WTC11 (cell line): Measurements from ENCODE around the gene TMTC3. TPM values are rescaled to one million over a fixed set of nuclear protein-coding genes. Genes with fewer than 3 reads are reported as not detected.
"Not testable (repeated sequence)": the region's sequence is repeated elsewhere in the genome, so short reads cannot be mapped to it uniquely, and the experiment has no call there.

Source experiments
- ATAC-seq: fragments of 200-7000 bp; cut with Tn5 transposase; 2 replicates; pipeline ENCODE4 v1.10.0; 2021; ENCODE audit warnings: mild to moderate bottlenecking, moderate library complexity
- CTCF ChIA-PET: fragments of 300-600 bp; sonication (Branson Sonifier 250); formaldehyde crosslinking; loops from one replicate; lab custom pipeline; 2021; ENCODE audit warnings: antibody characterized with exemption; lab: Charles Lee
- POLR2A ChIA-PET: fragments of 350-600 bp; sonication (Branson Sonifier 250); formaldehyde crosslinking; loops from one replicate; lab custom pipeline; 2021; ENCODE audit warnings: antibody characterized with exemption; lab: Charles Lee
- DNase-seq: peaks from one replicate; pipeline ENCODE4 v3.0.0; 2021; ENCODE audit warnings: low spot score
- H3K27ac Mint-ChIP-seq: 2 replicates; pipeline ENCODE4 v1.8.0; 2021; ENCODE audit warnings: mixed read lengths
- H3K27me3 Mint-ChIP-seq: 2 replicates; pipeline ENCODE4 v1.8.0; 2021; ENCODE audit warnings: low read depth, mild to moderate bottlenecking, moderate library complexity, mixed read lengths
- H3K36me3 Mint-ChIP-seq: 2 replicates; pipeline ENCODE4 v1.8.0; 2021; ENCODE audit warnings: mixed read lengths
- H3K4me1 Mint-ChIP-seq: 2 replicates; pipeline ENCODE4 v1.8.0; 2022; ENCODE audit warnings: mixed read lengths
- H3K4me3 Mint-ChIP-seq: 2 replicates; pipeline ENCODE4 v1.8.0; 2021; ENCODE audit warnings: mild to moderate bottlenecking, moderate library complexity, mixed read lengths
- H3K9me3 Mint-ChIP-seq: 2 replicates; pipeline ENCODE4 v1.8.0; 2021; ENCODE audit warnings: mixed read lengths
- ATF1 ChIP-seq: sonication (generic); formaldehyde crosslinking; IDR thresholded peaks from 2 replicates; pipeline ENCODE4 v1.8.1; 2023; ENCODE audit warnings: mild to moderate bottlenecking, moderate library complexity, missing genetic modification reagents
- E2F4 ChIP-seq: sonication (generic); formaldehyde crosslinking; IDR thresholded peaks from 2 replicates; pipeline ENCODE4 v1.8.1; 2022; ENCODE audit warnings: low read depth, mild to moderate bottlenecking, moderate library complexity, missing genetic modification reagents, borderline replicate concordance
- ELF4 ChIP-seq: sonication (generic); formaldehyde crosslinking; IDR thresholded peaks from 2 replicates; pipeline ENCODE4 v1.8.1; 2022; ENCODE audit warnings: low read depth, mild to moderate bottlenecking, moderate library complexity, missing genetic modification reagents
- ESRRA ChIP-seq: sonication (generic); formaldehyde crosslinking; IDR thresholded peaks from 2 replicates; pipeline ENCODE4 v1.8.1; 2022; ENCODE audit warnings: mild to moderate bottlenecking, missing genetic modification reagents, borderline replicate concordance
- ETV6 ChIP-seq: sonication (generic); formaldehyde crosslinking; IDR thresholded peaks from 2 replicates; pipeline ENCODE4 v1.8.1; 2022; ENCODE audit warnings: mild to moderate bottlenecking, missing genetic modification reagents
- FOXP1 ChIP-seq: sonication (generic); formaldehyde crosslinking; IDR thresholded peaks from 2 replicates; pipeline ENCODE4 v1.8.0; 2022; ENCODE audit warnings: missing genetic modification reagents, mild to moderate bottlenecking, moderate library complexity, borderline replicate concordance
- GTF2I ChIP-seq: fragments of 250-450 bp; sonication (Bioruptor Pico); conservative IDR thresholded peaks from 2 replicates; pipeline ENCODE4 v1.4.0; 2021; ENCODE audit warnings: mild to moderate bottlenecking
- HMGA2 ChIP-seq: fragments of 250-450 bp; sonication (Bioruptor Pico); IDR thresholded peaks from 2 replicates; pipeline ENCODE4 v1.4.0; 2021; ENCODE audit warnings: mild to moderate bottlenecking, moderate library complexity
- IRF1 ChIP-seq: sonication (generic); formaldehyde crosslinking; IDR thresholded peaks from 2 replicates; pipeline ENCODE4 v1.8.0; 2023; ENCODE audit warnings: missing genetic modification reagents
- IRF2 ChIP-seq: sonication (generic); formaldehyde crosslinking; IDR thresholded peaks from 2 replicates; pipeline ENCODE4 v1.8.0; 2022; ENCODE audit warnings: low read depth, missing genetic modification reagents, borderline replicate concordance
- MYBL2 ChIP-seq: sonication (generic); formaldehyde crosslinking; IDR thresholded peaks from 2 replicates; pipeline ENCODE4 v1.8.1; 2023; ENCODE audit warnings: mild to moderate bottlenecking, moderate library complexity, missing genetic modification reagents
- NFE2L1 ChIP-seq: sonication (generic); formaldehyde crosslinking; IDR thresholded peaks from 2 replicates; pipeline ENCODE4 v1.8.1; 2023; ENCODE audit warnings: missing genetic modification reagents
- NFYB ChIP-seq: sonication (generic); formaldehyde crosslinking; conservative IDR thresholded peaks from 2 replicates; pipeline ENCODE4 v1.8.0; 2022; ENCODE audit warnings: low read depth, missing genetic modification reagents
- NR1H2 ChIP-seq: sonication (generic); formaldehyde crosslinking; IDR thresholded peaks from 2 replicates; pipeline ENCODE4 v1.9.0; 2021; ENCODE audit warnings: mild to moderate bottlenecking, moderate library complexity, missing genetic modification reagents
- NR2C2 ChIP-seq: sonication (generic); formaldehyde crosslinking; IDR thresholded peaks from 2 replicates; pipeline ENCODE4 v1.8.0; 2022; ENCODE audit warnings: mild to moderate bottlenecking, missing genetic modification reagents
- PREB ChIP-seq: sonication (generic); formaldehyde crosslinking; IDR thresholded peaks from 2 replicates; pipeline ENCODE4 v1.8.1; 2022; ENCODE audit warnings: mild to moderate bottlenecking, missing genetic modification reagents, moderate library complexity, borderline replicate concordance
- PRRX2 ChIP-seq: fragments of 250-450 bp; sonication (Bioruptor Pico); IDR thresholded peaks from 2 replicates; pipeline ENCODE4 v1.8.0; 2021; ENCODE audit warnings: mild to moderate bottlenecking
- RORB ChIP-seq: fragments of 250-450 bp; sonication (Bioruptor Pico); IDR thresholded peaks from 2 replicates; pipeline ENCODE4 v1.9.0; 2021; ENCODE audit warnings: mild to moderate bottlenecking
- SMAD3 ChIP-seq: sonication (generic); formaldehyde crosslinking; IDR thresholded peaks from 2 replicates; pipeline ENCODE4 v1.8.0; 2022; ENCODE audit warnings: missing genetic modification reagents, mild to moderate bottlenecking, borderline replicate concordance
- SMAD4 ChIP-seq: sonication (generic); formaldehyde crosslinking; IDR thresholded peaks from 2 replicates; pipeline ENCODE4 v1.8.0; 2022; ENCODE audit warnings: mild to moderate bottlenecking, missing genetic modification reagents
- SOX15 ChIP-seq: fragments of 250-450 bp; sonication (Bioruptor Pico); IDR thresholded peaks from 2 replicates; pipeline ENCODE4 v1.9.0; 2021; ENCODE audit warnings: mild to moderate bottlenecking
- TCF7 ChIP-seq: sonication (generic); formaldehyde crosslinking; IDR thresholded peaks from 2 replicates; pipeline ENCODE4 v1.8.0; 2022; ENCODE audit warnings: mild to moderate bottlenecking, low read depth, missing genetic modification reagents, moderate library complexity
- TP53 ChIP-seq: sonication (generic); formaldehyde crosslinking; IDR thresholded peaks from 2 replicates; pipeline ENCODE4 v1.8.1; 2023; ENCODE audit warnings: mild to moderate bottlenecking, missing genetic modification reagents
- ZBTB21 ChIP-seq: sonication (generic); formaldehyde crosslinking; IDR thresholded peaks from 2 replicates; pipeline ENCODE4 v1.8.1; 2023; ENCODE audit warnings: mild to moderate bottlenecking, missing genetic modification reagents, borderline replicate concordance
- ZNF121 ChIP-seq: sonication (generic); formaldehyde crosslinking; IDR thresholded peaks from 2 replicates; pipeline ENCODE4 v1.8.0; 2023; ENCODE audit warnings: missing genetic modification reagents
- ZNF263 ChIP-seq: sonication (generic); formaldehyde crosslinking; IDR thresholded peaks from 2 replicates; pipeline ENCODE4 v1.8.1; 2022; ENCODE audit warnings: low read depth, mild to moderate bottlenecking, moderate library complexity, missing genetic modification reagents
- ZNF423 ChIP-seq: fragments of 250-450 bp; sonication (Bioruptor Pico); IDR thresholded peaks from 2 replicates; pipeline ENCODE4 v2.1.2; 2022; ENCODE audit warnings: mild to moderate bottlenecking, moderate library complexity
- ZSCAN18 ChIP-seq: fragments of 250-450 bp; sonication (Bioruptor Pico); IDR thresholded peaks from 2 replicates; pipeline ENCODE4 v2.1.2; 2022; ENCODE audit warnings: mild to moderate bottlenecking, moderate library complexity
- total RNA-seq: library from RNA; stranded (reverse); gene quantifications from 3 replicates; pipeline ENCODE4 v1.2.3, GENCODE V29; 2021

TMTC3 gene
- total RNA-seq, 1 experiment from 2014 or later = 38.8 TPM

- ATAC-seq = no peak
- ChIA-PET POLR2A (no interaction called here), CTCF (no interaction called here)
- H3K4me3 Mint-ChIP-seq = no peak overlapping the region
- H3K4me1 Mint-ChIP-seq = no peaks in the 10 kb centered on the region
- H3K36me3 Mint-ChIP-seq = no peaks in the 10 kb centered on the region
- no peaks in the 10 kb centered on the region for H3K27me3 Mint-ChIP-seq
- no peak overlapping the region for H3K27ac Mint-ChIP-seq
- TF ChIP-seq ZNF263 (CRISPR knock-in tag) (no peak), ZNF121 (peak; percentile 50; the same call in 1 of the 2 replicates)
- no peaks in the 10 kb centered on the region for H3K9me3 Mint-ChIP-seq
- DNase-seq = no peak
These were observed 15.0 kb upstream of the TMTC3 start for GRCh38 chr12:88127099-88127498.

- Mint-ChIP-seq H3K4me1 (no peaks in the 10 kb centered on the region), H3K27me3 (no peaks in the 10 kb centered on the region), H3K9me3 (no peaks in the 10 kb centered on the region), H3K36me3 (no peaks in the 10 kb centered on the region), H3K4me3 (no peak overlapping the region), H3K27ac (no peak overlapping the region)
- TF ChIP-seq RORB (CRISPR knock-in tag) = no peak
- no peak for TF ChIP-seq NFE2L1 (CRISPR knock-in tag)
- no peak for TF ChIP-seq SMAD3 (CRISPR knock-in tag)
- TF ChIP-seq SMAD4 (CRISPR knock-in tag) = no peak
- no peak for TF ChIP-seq ZSCAN18 (CRISPR knock-in tag)
- no peak for TF ChIP-seq PREB (CRISPR knock-in tag)
- no peak for TF ChIP-seq NR1H2 (CRISPR knock-in tag)
- TF ChIP-seq MYBL2 = no peak
- no peak for TF ChIP-seq ATF1 (CRISPR knock-in tag)
- TF ChIP-seq FOXP1 = no peak
- no peak for TF ChIP-seq ETV6
- TF ChIP-seq ELF4 (CRISPR knock-in tag) = no peak
- no peak for TF ChIP-seq NFYB (CRISPR knock-in tag)
- TF ChIP-seq IRF2 (CRISPR knock-in tag) = no peak
- no peak for TF ChIP-seq IRF1 (CRISPR knock-in tag)
- no peak for TF ChIP-seq GTF2I (CRISPR knock-in tag)
- TF ChIP-seq ESRRA (CRISPR knock-in tag) = no peak
- TF ChIP-seq NR2C2 (CRISPR knock-in tag) = no peak
- no peak for TF ChIP-seq ZNF423
- no peak for TF ChIP-seq E2F4 (CRISPR knock-in tag)
- ChIA-PET CTCF (no interaction called here), POLR2A (no interaction called here)
- no peak for ATAC-seq
- DNase-seq = no peak
These were observed 14.3 kb upstream of the TMTC3 start for GRCh38 chr12:88127855-88128254.

GRCh38 chr12:88132392-88132791, 9.7 kb upstream of the TMTC3 start:
- Mint-ChIP-seq H3K4me1 (no peaks in the 10 kb centered on the region), H3K4me3 (no peak overlapping the region), H3K9me3 (no peaks in the 10 kb centered on the region), H3K36me3 (peaks cover 5% of the 10 kb centered on the region), H3K27ac (no peak overlapping the region), H3K27me3 (no peaks in the 10 kb centered on the region)
- CTCF ChIA-PET = no interaction called here
- ATAC-seq (no peak), DNase-seq (no peak)
- POLR2A ChIA-PET = interaction anchor here (0.7 kb wide), 1 partner anchor 80 kb away, joined by 8 read pairs; no protein-coding TSS in a partner anchor
- TF ChIP-seq TCF7 (CRISPR knock-in tag) (no peak), TP53 (CRISPR knock-in tag) (no peak), SOX15 (CRISPR knock-in tag) (no peak), HMGA2 (CRISPR knock-in tag) (no peak), SMAD3 (CRISPR knock-in tag) (no peak), ZNF121 (no peak), PRRX2 (CRISPR knock-in tag) (no peak), ZBTB21 (no peak)

- H3K27me3 Mint-ChIP-seq, H3K9me3 Mint-ChIP-seq, H3K4me3 Mint-ChIP-seq, ATAC-seq, CTCF ChIA-PET, DNase-seq, POLR2A ChIA-PET, H3K27ac Mint-ChIP-seq, H3K4me1 Mint-ChIP-seq, H3K36me3 Mint-ChIP-seq: not testable (repeated sequence)
These were observed 8.9 kb upstream of the TMTC3 start for GRCh38 chr12:88133181-88133580.

- H3K4me3 Mint-ChIP-seq, H3K36me3 Mint-ChIP-seq, ATAC-seq, H3K27me3 Mint-ChIP-seq, POLR2A ChIA-PET, DNase-seq, H3K27ac Mint-ChIP-seq, CTCF ChIA-PET, H3K9me3 Mint-ChIP-seq: not testable (repeated sequence)
- peaks cover 18% of the 10 kb centered on the region for H3K4me1 Mint-ChIP-seq
These were observed 2.4 kb upstream of the TMTC3 start for GRCh38 chr12:88139711-88140110.
